ENCODE measurements around the gene TNFAIP8L3.

Gene TNFAIP8L3

DNA sequence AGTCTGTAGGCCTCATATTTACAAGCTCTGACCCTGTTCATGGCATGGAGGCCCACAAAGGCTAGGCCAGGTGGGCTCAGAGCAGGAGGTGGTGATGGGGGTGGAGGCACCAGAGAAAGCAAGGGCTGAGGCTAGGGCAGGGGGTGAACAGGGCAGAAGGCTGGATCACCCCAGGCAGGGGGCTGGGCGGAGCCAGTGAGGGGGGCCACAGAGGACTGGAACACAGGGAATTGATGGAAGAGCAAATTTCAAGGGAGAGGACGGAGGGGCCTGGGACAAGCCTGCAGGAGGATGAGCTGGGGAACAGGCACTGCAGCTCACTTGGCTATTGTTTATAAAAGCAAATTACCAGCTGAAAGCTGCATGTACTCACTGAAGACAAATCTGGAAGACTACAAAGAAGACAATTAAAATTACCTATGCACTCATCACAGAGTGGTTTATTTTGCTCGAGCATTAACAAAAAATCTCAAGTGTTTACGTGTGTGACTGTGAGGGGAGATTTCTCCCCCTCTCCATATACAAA lies 11.0 kb downstream of the TNFAIP8L3 start:
- no peak overlapping the region for H3K4me3 ChIP-seq (replicated peaks; ENCODE audit: low read depth, low read length)
- DNase-seq (ENCODE audit: extremely low read depth, low read depth), result no peak
- TF ChIP-seq, protein P1, sequence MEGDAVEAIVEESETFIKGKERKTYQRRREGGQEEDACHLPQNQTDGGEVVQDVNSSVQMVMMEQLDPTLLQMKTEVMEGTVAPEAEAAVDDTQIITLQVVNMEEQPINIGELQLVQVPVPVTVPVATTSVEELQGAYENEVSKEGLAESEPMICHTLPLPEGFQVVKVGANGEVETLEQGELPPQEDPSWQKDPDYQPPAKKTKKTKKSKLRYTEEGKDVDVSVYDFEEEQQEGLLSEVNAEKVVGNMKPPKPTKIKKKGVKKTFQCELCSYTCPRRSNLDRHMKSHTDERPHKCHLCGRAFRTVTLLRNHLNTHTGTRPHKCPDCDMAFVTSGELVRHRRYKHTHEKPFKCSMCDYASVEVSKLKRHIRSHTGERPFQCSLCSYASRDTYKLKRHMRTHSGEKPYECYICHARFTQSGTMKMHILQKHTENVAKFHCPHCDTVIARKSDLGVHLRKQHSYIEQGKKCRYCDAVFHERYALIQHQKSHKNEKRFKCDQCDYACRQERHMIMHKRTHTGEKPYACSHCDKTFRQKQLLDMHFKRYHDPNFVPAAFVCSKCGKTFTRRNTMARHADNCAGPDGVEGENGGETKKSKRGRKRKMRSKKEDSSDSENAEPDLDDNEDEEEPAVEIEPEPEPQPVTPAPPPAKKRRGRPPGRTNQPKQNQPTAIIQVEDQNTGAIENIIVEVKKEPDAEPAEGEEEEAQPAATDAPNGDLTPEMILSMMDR (IDR thresholded peaks at IDR 0.05; ENCODE audit: low read depth, low read length, missing control alignments), result no peak

DNA sequence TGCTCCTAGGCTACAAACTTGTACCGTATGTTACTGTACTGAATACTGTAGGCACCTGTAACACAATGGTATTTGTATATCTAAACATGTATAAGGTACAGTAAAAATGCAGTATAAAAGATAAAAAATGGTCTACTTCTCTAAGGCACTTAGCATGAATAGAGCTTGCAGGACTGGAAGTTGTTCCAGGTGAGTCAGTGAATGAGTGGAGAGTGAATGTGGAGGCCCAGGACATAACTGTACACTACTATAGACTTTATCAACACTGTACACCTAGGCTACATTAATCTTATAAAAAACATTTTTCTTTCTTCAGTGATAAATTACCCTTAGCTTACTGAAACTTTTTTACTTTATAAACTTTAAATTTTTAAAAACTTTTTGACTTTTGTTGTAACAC lies 12.5 kb downstream of the TNFAIP8L3 start:
- DNase-seq (ENCODE audit: extremely low read depth, low read depth), result no peak
- TF ChIP-seq, protein P1 (IDR thresholded peaks at IDR 0.05; ENCODE audit: low read depth, low read length, missing control alignments), result no peak
- H3K4me3 ChIP-seq (replicated peaks; ENCODE audit: low read depth, low read length), result no peak overlapping the region

DNA sequence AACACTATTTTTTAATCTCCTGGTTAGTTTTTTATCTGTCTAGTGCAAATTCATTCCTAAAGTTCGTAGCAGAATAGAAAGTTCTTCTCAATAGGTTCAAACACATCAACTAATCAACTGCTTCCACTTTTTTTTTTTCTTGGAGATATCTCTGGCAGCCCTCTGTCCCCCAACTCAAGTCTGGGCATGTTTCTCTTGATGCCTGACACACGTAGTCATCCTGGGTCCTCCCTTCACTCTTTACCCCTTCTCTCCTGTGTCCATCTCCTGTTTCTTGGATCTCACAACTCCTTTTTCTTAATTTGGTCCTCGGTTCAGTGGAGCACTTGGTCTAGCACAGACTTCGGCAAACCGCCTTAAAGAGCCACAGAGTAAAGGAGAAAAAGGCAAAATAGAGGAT lies 14.4 kb downstream of the TNFAIP8L3 start:
- no peak for DNase-seq (ENCODE audit: extremely low read depth, low read depth)
- TF ChIP-seq, protein P1 (IDR thresholded peaks at IDR 0.05; ENCODE audit: low read depth, low read length, missing control alignments), result no peak
- H3K4me3 ChIP-seq (replicated peaks; ENCODE audit: low read depth, low read length), result no peak overlapping the region

DNA sequence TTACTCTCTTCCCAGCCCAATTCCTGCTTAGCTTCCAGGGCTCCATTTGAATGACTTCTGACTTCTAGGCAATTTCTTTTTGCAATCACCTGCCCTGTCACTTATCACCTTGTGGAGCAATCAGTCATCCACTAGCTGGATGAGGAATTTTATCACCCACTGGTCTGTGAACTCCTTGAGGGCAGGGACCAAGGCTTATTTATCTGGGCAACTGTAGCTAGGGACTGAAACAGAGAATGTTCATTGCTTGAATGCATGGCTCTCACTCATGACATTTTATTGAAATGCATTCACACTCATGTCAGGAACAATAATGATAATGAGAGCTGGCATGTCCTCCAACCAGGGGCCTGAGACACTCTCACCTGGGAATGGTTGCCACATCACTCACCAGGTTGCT lies 15.5 kb downstream of the TNFAIP8L3 start:
- TF ChIP-seq, protein P1 (IDR thresholded peaks at IDR 0.05; ENCODE audit: low read depth, low read length, missing control alignments), result no peak
- DNase-seq (ENCODE audit: extremely low read depth, low read depth), result no peak
- no peak overlapping the region for H3K4me3 ChIP-seq (replicated peaks; ENCODE audit: low read depth, low read length)

DNA sequence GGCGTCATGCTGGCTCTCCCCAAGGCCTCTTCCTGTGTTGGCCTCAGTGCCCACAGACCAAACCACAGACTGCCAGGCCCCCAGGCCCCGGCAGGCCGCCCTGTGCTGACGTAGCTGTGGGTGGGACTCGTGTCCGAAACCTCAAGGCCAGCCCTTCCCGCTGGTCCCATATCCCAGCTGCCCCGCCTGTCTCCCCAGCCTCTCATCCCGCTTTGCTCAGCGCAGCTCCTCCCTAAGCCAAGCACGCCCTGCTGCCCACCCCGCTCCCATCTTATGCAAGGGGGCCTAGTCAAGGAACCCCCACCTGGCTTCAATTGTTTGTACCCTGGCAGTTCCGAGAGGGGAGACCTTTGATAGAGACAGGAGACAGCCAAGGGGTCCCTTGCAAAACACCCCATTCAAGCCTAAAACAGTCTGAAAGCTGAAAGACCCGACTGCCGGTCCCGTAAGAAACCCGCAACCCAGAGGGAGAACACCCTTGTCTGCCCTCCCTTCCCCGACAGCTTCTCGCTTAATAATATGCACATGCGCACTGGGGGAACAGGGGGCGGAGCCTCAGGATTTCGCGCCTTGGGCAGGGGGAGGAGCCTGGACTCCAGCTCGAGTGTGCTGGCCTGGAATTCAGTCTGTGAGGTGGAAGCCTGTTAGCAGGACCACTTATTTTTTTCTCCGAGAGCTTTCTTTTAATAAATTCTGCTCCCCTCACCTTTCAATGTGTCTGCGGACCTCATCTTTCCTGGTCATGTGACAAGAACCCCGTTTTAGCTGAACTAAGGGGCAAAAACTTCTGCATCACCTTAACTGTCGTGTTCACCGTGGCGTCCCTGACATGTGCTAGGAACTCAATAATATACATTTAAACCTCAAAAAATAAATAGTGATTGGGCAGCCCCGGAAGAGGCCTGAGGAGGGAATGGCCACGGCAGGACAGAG lies 17.2 kb downstream of the TNFAIP8L3 start:
- DNase-seq (ENCODE audit: extremely low read depth, low read depth), result no peak
- no peak overlapping the region for H3K4me3 ChIP-seq (replicated peaks; ENCODE audit: low read depth, low read length)
- TF ChIP-seq, protein P1 (IDR thresholded peaks at IDR 0.05; ENCODE audit: low read depth, low read length, missing control alignments), result no peak

DNA sequence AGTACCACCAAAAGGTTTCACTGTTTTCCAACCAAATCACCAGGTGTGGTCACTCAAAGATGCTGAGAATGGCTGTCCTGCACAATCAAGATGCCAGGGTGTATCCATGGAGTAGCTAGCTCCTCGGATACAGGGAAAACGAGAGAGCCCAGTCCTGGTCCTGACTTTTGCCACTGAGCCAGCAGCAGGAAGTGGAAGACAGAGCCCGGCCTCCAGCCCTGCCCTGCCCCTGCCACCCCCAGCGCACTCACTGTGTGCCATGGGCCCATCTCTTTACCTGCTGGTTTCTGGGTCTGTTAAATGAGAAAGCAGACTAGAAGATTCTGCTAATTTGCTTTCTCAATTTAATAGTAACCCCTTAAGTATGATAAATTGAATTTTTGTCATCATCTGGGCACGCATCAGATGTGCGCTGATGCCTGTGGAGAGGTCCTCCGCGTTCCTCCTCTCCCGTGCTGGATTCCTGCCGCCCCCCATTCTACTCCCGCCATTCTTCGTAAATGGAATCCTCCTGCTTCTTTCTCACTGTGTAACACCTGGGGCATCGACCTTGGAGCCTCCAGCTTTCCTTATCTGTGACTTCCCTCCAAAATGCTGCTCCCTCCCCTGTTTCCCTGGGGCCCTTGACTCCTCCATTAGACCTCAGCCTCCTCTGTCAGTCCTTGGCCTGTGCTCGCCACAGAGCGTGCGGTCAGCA lies 18.0 kb downstream of the TNFAIP8L3 start:
- DNase-seq (ENCODE audit: extremely low read depth, low read depth), result no peak
- no peak overlapping the region for H3K4me3 ChIP-seq (replicated peaks; ENCODE audit: low read depth, low read length)
- TF ChIP-seq, protein P1 (IDR thresholded peaks at IDR 0.05; ENCODE audit: low read depth, low read length, missing control alignments), result no peak
